ENCODE results near the gene RSPH6A. TPM values are rescaled to one million over a fixed set of nuclear protein-coding genes. Genes with fewer than 3 reads are reported as not detected.

RSPH6A gene
- total and polyA plus RNA-seq, 2 of the 13 experiments (the other 11 are each of a cell fraction or from before 2014, with no cell fraction given) = 0.07 TPM; not detected in 1

DNA sequence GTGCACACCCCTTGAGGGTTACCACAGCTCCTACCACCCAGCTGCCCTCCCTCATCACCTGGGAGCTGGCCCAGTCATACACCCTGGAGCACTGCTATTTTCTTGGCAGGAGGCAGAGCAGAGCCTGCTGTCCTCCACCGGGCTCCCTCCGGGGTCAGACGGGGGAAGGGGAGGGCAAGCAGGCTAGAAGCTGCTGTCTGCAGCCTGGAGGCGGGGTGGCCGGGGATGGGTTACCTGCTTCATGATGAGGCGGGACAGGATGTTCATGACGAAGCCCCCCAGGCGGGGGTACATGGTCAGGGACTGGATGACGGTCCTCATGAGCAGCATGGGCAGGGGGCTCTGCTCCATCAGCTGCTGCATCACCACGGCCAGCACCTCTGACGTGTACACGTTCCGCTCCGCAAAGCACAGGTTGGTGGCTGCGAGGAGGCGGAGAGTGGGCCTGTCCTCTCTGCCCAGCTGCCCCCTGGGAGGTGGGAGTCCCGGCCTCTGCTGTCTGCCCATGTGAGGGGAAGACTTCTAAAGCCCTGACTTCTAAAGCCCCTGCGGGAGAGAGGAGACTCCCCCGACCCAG lies 2.7 kb upstream of the RSPH6A start:
- ChIA-PET POLR2A (interaction anchor here (1.1 to 1.9 kb wide), 3 partner anchors 10 to 64 kb away, joined by 5 to 15 read pairs (median 13); partner anchors contain the start of genes FOXA3 and SYMPK), CTCF (ENCODE audit: low intra/inter-chr PET ratio, low total read pairs) (interaction anchor here (1.2 to 2.6 kb wide), 3 partner anchors 66 to 260 kb away, joined by 6 to 50 read pairs (median 6); partner anchors contain the start of gene IRF2BP1)
- H3K9me3 ChIP-seq (ENCODE audit: low read length) = no peaks in the 10 kb centered on the region
- H3K4me2 ChIP-seq (ENCODE audit: low read depth, low read length) = no peak overlapping the region
- H2AFZ ChIP-seq (ENCODE audit: low read length) = no peak overlapping the region
- no peaks in the 10 kb centered on the region for H4K20me1 ChIP-seq (ENCODE audit: insufficient read depth, low read length)
- no TSS peak for BruUV-seq (replicated peaks)
- intact Hi-C loops (cut with micrococcal nuclease; ENCODE audit: unreplicated experiment) = loop anchor here (1.0 to 5.0 kb wide), 4 partner anchors 46 to 259 kb away; partner anchors contain the start of gene FOXA3
- no peaks in the 10 kb centered on the region for H3K27me3 ChIP-seq (ENCODE audit: control insufficient read depth in 1 of 2, insufficient read depth in 2 of 2, low read length in 2 of 2)
- DNase-seq (ENCODE audit: low spot score) = no peak
- FAIRE-seq = no peak
- in situ Hi-C loops (cut with HindIII; ENCODE audit: extremely low pct_ligation_motif_present, low pct_unique_long_range_greater_than_20kb) = loop anchor here (10.0 kb wide), 1 partner anchor 197 kb away; no protein-coding TSS in a partner anchor
- H3K4me1 ChIP-seq (ENCODE audit: insufficient read depth, low read length) = no peaks in the 10 kb centered on the region
- no peak overlapping the region for H3K9ac ChIP-seq (ENCODE audit: insufficient read depth, low read depth, low read length)
- H3K4me3 ChIP-seq (replicated peaks in 1 of 3; ENCODE audit: insufficient read depth in 1 of 3, low read depth in 2 of 3, low read length in 3 of 3) = no peak overlapping the region
- H3K27ac ChIP-seq (ENCODE audit: extremely low read length, insufficient read depth, low read length) = no peak overlapping the region
- TF ChIP-seq TBL1XR1 (IDR thresholded peaks at IDR 0.05; ENCODE audit: borderline replicate concordance, low read length, partially characterized antibody) = no peak
- peak; percentile 3; the same call in 1 of the 2 replicates for TF ChIP-seq HIVEP1 (CRISPR knock-in tag; IDR thresholded peaks at IDR 0.05)
- peak; percentile 52 for TF ChIP-seq AGO2 (optimal IDR thresholded peaks at IDR 0.05; ENCODE audit: low read depth, low read length)
- TF ChIP-seq NR1H2 (CRISPR knock-in tag; IDR thresholded peaks at IDR 0.05; ENCODE audit: borderline replicate concordance, low read depth) = no peak
- TF ChIP-seq ZNF263 (CRISPR knock-in tag; IDR thresholded peaks at IDR 0.05) = 0 out of 2 replicates have a peak, but pooled peaks have one; percentile 30
- no peak for TF ChIP-seq MAFK (conservative IDR thresholded peaks at IDR 0.05 in 1 of 2, IDR thresholded peaks at IDR 0.05 in 1 of 2; ENCODE audit: low read length in 2 of 2)
- TF ChIP-seq ZNF558 (CRISPR knock-in tag; IDR thresholded peaks at IDR 0.05; ENCODE audit: borderline replicate concordance) = no peak
- H3K79me2 ChIP-seq (ENCODE audit: insufficient read depth, low read length) = no peaks in the 10 kb centered on the region
- H3K36me3 ChIP-seq (replicated peaks in 1 of 2; ENCODE audit: control insufficient read depth in 1 of 2, insufficient read depth in 2 of 2, low read length in 2 of 2) = peaks cover 10 to 22% of the 10 kb centered on the region in 2 experiments
- WGBS (ENCODE audit: low lambda C conversion rate) = 79% methylated on average over 3 of the region's 19 CpGs
- ATAC-seq = no peak; the same call in 2 of the 3 replicates

All from HepG2 (cell line).